Measurements from ENCODE around the gene MUS81. TPM values are rescaled to one million over a fixed set of nuclear protein-coding genes. Genes with fewer than 3 reads are reported as not detected.
A peak's percentile ranks its signal among the peaks of the same experiment; 100 is the strongest.

MUS81 gene
- total and polyA plus RNA-seq, 10 of the 15 experiments (the other 5 are each of a cell fraction or from before 2014, with no cell fraction given), result 11.8 to 76.1 (median 48.4) TPM

DNA sequence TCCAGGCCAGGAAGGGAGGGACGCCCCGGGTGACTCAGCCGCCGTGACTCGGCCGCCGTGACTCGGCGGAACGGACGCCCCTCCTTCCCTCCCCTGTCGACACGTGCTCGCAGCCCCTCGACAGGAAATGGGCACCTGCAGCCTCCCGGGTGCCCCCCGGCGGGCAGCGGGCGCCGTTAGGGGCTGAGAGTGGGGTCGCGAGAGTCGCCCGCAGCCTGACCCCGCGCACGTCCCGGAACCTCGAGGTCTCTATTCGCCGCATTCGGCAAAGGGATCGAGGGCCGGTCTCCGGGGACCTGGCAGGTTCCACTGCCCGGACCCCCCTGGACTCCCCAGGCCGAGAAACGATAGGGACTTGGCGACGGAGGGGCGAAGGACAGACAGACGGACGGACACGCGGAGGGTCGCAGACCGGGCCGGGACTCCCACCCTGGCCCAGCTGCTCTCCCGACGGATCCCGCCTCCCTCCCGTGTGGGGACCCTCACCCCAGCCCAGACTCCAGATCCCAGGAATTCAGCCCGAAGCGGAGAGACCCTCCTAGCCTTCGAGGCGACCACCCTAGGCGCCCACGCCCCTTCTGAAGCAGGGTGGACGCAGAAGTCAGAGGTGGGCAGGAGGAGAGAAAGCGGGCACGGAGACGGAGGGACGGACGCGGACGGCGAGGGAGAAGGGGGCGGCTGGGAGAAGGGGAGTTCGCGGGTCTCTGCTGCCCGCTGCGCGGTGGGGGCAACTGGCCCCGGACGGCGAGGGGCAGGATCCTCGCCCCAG, 39.3 kb downstream of the MUS81 start (continued):
- TF ChIP-seq, protein P1, sequence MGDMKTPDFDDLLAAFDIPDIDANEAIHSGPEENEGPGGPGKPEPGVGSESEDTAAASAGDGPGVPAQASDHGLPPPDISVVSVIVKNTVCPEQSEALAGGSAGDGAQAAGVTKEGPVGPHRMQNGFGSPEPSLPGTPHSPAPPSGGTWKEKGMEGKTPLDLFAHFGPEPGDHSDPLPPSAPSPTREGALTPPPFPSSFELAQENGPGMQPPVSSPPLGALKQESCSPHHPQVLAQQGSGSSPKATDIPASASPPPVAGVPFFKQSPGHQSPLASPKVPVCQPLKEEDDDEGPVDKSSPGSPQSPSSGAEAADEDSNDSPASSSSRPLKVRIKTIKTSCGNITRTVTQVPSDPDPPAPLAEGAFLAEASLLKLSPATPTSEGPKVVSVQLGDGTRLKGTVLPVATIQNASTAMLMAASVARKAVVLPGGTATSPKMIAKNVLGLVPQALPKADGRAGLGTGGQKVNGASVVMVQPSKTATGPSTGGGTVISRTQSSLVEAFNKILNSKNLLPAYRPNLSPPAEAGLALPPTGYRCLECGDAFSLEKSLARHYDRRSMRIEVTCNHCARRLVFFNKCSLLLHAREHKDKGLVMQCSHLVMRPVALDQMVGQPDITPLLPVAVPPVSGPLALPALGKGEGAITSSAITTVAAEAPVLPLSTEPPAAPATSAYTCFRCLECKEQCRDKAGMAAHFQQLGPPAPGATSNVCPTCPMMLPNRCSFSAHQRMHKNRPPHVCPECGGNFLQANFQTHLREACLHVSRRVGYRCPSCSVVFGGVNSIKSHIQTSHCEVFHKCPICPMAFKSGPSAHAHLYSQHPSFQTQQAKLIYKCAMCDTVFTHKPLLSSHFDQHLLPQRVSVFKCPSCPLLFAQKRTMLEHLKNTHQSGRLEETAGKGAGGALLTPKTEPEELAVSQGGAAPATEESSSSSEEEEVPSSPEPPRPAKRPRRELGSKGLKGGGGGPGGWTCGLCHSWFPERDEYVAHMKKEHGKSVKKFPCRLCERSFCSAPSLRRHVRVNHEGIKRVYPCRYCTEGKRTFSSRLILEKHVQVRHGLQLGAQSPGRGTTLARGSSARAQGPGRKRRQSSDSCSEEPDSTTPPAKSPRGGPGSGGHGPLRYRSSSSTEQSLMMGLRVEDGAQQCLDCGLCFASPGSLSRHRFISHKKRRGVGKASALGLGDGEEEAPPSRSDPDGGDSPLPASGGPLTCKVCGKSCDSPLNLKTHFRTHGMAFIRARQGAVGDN (IDR thresholded peaks at IDR 0.05), result peak; percentile 77
- TF ChIP-seq NR2F1 (conservative IDR thresholded peaks at IDR 0.05) (peak; percentile 81), HDAC2 (IDR thresholded peaks at IDR 0.05) (no peak), TARDBP (IDR thresholded peaks at IDR 0.05; ENCODE audit: borderline replicate concordance) (0 out of 2 replicates have a peak, but pooled peaks have one; percentile 44), BACH1 (IDR thresholded peaks at IDR 0.05; ENCODE audit: borderline replicate concordance) (peak; percentile 99), BHLHE40 (IDR thresholded peaks at IDR 0.05; ENCODE audit: borderline replicate concordance in 1 of 2, low read depth in 2 of 2, low read length in 1 of 2) (peak; percentile 85 to 96), CREB1 (IDR thresholded peaks at IDR 0.05; ENCODE audit: low read depth) (no peak), ZBED1 (IDR thresholded peaks at IDR 0.05; ENCODE audit: borderline replicate concordance) (no peak), NFIC (IDR thresholded peaks at IDR 0.05; ENCODE audit: low read depth, low read length) (no peak), NR2C2 (IDR thresholded peaks at IDR 0.05; ENCODE audit: borderline replicate concordance, control insufficient read depth, insufficient read length, low read depth) (no peak), ESRRA (IDR thresholded peaks at IDR 0.05; ENCODE audit: low read length) (no peak), MEF2A (IDR thresholded peaks at IDR 0.05; ENCODE audit: insufficient read depth, low read depth, low read length) (no peak), ZNF622 (IDR thresholded peaks at IDR 0.05) (no peak), SUPT20H (IDR thresholded peaks at IDR 0.05; ENCODE audit: borderline replicate concordance, control insufficient read depth, low read depth, low read length) (no peak)
- TF ChIP-seq, protein P2, sequence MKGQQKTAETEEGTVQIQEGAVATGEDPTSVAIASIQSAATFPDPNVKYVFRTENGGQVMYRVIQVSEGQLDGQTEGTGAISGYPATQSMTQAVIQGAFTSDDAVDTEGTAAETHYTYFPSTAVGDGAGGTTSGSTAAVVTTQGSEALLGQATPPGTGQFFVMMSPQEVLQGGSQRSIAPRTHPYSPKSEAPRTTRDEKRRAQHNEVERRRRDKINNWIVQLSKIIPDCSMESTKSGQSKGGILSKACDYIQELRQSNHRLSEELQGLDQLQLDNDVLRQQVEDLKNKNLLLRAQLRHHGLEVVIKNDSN (IDR thresholded peaks at IDR 0.05; ENCODE audit: borderline replicate concordance, extremely low read length, insufficient read depth, low read depth, low read length), result peak; percentile 17
- TF ChIP-seq, protein P3, sequence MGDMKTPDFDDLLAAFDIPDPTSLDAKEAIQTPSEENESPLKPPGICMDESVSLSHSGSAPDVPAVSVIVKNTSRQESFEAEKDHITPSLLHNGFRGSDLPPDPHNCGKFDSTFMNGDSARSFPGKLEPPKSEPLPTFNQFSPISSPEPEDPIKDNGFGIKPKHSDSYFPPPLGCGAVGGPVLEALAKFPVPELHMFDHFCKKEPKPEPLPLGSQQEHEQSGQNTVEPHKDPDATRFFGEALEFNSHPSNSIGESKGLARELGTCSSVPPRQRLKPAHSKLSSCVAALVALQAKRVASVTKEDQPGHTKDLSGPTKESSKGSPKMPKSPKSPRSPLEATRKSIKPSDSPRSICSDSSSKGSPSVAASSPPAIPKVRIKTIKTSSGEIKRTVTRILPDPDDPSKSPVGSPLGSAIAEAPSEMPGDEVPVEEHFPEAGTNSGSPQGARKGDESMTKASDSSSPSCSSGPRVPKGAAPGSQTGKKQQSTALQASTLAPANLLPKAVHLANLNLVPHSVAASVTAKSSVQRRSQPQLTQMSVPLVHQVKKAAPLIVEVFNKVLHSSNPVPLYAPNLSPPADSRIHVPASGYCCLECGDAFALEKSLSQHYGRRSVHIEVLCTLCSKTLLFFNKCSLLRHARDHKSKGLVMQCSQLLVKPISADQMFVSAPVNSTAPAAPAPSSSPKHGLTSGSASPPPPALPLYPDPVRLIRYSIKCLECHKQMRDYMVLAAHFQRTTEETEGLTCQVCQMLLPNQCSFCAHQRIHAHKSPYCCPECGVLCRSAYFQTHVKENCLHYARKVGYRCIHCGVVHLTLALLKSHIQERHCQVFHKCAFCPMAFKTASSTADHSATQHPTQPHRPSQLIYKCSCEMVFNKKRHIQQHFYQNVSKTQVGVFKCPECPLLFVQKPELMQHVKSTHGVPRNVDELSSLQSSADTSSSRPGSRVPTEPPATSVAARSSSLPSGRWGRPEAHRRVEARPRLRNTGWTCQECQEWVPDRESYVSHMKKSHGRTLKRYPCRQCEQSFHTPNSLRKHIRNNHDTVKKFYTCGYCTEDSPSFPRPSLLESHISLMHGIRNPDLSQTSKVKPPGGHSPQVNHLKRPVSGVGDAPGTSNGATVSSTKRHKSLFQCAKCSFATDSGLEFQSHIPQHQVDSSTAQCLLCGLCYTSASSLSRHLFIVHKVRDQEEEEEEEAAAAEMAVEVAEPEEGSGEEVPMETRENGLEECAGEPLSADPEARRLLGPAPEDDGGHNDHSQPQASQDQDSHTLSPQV (IDR thresholded peaks at IDR 0.05), result no peak
- TF ChIP-seq, protein P4, sequence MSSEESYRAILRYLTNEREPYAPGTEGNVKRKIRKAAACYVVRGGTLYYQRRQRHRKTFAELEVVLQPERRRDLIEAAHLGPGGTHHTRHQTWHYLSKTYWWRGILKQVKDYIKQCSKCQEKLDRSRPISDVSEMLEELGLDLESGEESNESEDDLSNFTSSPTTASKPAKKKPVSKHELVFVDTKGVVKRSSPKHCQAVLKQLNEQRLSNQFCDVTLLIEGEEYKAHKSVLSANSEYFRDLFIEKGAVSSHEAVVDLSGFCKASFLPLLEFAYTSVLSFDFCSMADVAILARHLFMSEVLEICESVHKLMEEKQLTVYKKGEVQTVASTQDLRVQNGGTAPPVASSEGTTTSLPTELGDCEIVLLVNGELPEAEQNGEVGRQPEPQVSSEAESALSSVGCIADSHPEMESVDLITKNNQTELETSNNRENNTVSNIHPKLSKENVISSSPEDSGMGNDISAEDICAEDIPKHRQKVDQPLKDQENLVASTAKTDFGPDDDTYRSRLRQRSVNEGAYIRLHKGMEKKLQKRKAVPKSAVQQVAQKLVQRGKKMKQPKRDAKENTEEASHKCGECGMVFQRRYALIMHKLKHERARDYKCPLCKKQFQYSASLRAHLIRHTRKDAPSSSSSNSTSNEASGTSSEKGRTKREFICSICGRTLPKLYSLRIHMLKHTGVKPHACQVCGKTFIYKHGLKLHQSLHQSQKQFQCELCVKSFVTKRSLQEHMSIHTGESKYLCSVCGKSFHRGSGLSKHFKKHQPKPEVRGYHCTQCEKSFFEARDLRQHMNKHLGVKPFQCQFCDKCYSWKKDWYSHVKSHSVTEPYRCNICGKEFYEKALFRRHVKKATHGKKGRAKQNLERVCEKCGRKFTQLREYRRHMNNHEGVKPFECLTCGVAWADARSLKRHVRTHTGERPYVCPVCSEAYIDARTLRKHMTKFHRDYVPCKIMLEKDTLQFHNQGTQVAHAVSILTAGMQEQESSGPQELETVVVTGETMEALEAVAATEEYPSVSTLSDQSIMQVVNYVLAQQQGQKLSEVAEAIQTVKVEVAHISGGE (CRISPR knock-in tag; IDR thresholded peaks at IDR 0.05), result no peak
